Measurements from ENCODE around the gene VWCE. TPM values are rescaled to one million over a fixed set of nuclear protein-coding genes. Genes with fewer than 3 reads are reported as not detected.

Gene VWCE
- total and polyA plus RNA-seq, 9 of the 15 experiments (the other 6 are each of a cell fraction or from before 2014, with no cell fraction given): 0.06 to 1.6 (median 0.63) TPM; not detected in 1

DNA sequence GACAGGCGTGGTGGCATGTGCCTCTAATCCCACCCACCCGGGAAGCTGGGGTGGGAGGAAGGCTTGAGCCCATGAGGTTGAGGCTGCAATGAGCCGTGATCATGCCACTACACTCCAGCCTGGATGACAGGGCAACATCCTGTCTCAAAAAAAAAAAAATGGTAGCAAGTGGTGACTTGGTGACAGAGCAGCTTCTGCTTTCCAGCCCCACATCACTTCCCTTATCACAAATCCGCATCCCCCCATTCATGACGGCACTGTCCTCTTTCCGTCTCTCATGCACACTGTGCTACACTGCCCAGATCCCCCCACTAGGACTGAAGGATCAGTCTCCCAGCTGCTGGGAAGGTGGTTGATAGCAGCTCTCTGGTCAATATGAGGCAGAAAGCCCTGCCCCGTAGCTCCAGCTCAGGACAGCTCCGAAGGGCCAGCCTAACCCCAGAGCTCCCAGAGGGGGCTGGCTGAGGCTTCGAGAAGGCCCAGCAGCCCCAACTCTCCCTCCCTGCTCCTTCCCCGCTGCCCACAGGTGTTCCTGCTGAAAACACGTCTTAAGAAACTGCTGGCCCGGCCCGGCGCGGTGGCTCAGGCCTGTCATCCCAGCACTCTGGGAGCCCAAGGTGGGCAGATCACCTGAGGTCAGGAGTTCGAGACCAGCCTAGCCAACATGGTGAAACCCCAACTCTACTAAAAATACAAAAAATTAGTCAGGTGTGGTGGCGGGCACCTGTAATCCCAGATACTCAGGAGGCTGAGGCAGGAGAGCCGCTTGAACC is 38.2 kb downstream of the VWCE start:
- peak overlapping the region in 1 of 2 experiments; percentile 68; a peak in 1 of 4 replicates for H3K9ac ChIP-seq (ENCODE audit: insufficient read depth in 1 of 2, low read depth in 2 of 2, low read length in 2 of 2)
- BruUV-seq (replicated peaks): no TSS peak
- peaks cover 0 to 13% of the 10 kb centered on the region in 2 experiments; a peak in 2 of 5 replicates for H3K4me1 ChIP-seq (replicated peaks in 1 of 2; ENCODE audit: control insufficient read depth in 2 of 2, insufficient read depth in 2 of 2, low read length in 2 of 2)
- FAIRE-seq (peak; percentile 57), ATAC-seq (no peak), DNase-seq (ENCODE audit: extremely low read depth in 1 of 4, low spot score in 3 of 4) (no peak)
- no peaks in the 10 kb centered on the region for H3K79me2 ChIP-seq (ENCODE audit: control insufficient read depth, insufficient read depth, low read length)
- H3K4me2 ChIP-seq (ENCODE audit: insufficient read depth, low read length): no peak overlapping the region
- intact Hi-C loops (cut with micrococcal nuclease): loop anchor here (5.0 kb wide), 2 partner anchors 45 to 75 kb away; partner anchors contain the start of genes DDB1 and TKFC
- H3K27ac ChIP-seq (ENCODE audit: extremely low read depth, low read depth, low read length): no peak overlapping the region
- WGBS (ENCODE audit: insufficient coverage, low coverage, missing lambda C conversion rate): 74% methylated on average over 15 of the region's 18 CpGs
- no peak overlapping the region for H2AFZ ChIP-seq (ENCODE audit: low read depth, low read length)
- CTCF ChIA-PET (ENCODE audit: low intra/inter-chr PET ratio): no interaction called here
- H3K9me3 ChIP-seq (replicated peaks; ENCODE audit: control insufficient read depth, insufficient read depth, low read depth, low read length): no peaks in the 10 kb centered on the region
- in situ Hi-C loops (cut with MboI): loop anchor here (5.0 kb wide), 1 partner anchor 130 kb away; no protein-coding TSS in a partner anchor
- no peak for TF ChIP-seq ZNF134 (CRISPR knock-in tag; conservative IDR thresholded peaks at IDR 0.05)
- TF ChIP-seq, protein P1, sequence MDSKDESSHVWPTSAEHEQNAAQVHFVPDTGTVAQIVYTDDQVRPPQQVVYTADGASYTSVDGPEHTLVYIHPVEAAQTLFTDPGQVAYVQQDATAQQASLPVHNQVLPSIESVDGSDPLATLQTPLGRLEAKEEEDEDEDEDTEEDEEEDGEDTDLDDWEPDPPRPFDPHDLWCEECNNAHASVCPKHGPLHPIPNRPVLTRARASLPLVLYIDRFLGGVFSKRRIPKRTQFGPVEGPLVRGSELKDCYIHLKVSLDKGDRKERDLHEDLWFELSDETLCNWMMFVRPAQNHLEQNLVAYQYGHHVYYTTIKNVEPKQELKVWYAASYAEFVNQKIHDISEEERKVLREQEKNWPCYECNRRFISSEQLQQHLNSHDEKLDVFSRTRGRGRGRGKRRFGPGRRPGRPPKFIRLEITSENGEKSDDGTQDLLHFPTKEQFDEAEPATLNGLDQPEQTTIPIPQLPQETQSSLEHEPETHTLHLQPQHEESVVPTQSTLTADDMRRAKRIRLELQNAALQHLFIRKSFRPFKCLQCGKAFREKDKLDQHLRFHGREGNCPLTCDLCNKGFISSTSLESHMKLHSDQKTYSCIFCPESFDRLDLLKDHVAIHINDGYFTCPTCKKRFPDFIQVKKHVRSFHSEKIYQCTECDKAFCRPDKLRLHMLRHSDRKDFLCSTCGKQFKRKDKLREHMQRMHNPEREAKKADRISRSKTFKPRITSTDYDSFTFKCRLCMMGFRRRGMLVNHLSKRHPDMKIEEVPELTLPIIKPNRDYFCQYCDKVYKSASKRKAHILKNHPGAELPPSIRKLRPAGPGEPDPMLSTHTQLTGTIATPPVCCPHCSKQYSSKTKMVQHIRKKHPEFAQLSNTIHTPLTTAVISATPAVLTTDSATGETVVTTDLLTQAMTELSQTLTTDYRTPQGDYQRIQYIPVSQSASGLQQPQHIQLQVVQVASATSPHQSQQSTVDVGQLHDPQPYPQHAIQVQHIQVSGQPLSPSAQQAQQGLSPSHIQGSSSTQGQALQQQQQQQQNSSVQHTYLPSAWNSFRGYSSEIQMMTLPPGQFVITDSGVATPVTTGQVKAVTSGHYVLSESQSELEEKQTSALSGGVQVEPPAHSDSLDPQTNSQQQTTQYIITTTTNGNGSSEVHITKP (IDR thresholded peaks at IDR 0.05; ENCODE audit: partially characterized antibody): peak; percentile 26
- H3K4me3 ChIP-seq: no peak overlapping the region
- peaks cover 0 to 1% of the 10 kb centered on the region in 2 experiments; a peak in 1 of 5 replicates for H3K27me3 ChIP-seq (ENCODE audit: control insufficient read depth in 2 of 2, insufficient read depth in 2 of 2, low read length in 2 of 2)
- no peaks in the 10 kb centered on the region for H4K20me1 ChIP-seq (replicated peaks; ENCODE audit: control insufficient read depth, insufficient read depth, low read length)
- H3K36me3 ChIP-seq (ENCODE audit: control insufficient read depth, insufficient read depth, low read length): no peaks in the 10 kb centered on the region
- H3K9me1 ChIP-seq (ENCODE audit: control insufficient read depth, insufficient read depth, low read length): no peaks in the 10 kb centered on the region
- POLR2A ChIA-PET: interaction anchor here (0.6 to 1.9 kb wide), 6 partner anchors 10 to 285 kb away, joined by 3 to 5 read pairs (median 4); no protein-coding TSS in a partner anchor
